A549 (cell line): ENCODE data around the gene ARHGAP23.

Experiments used
- CTCF ChIP-seq: fragments of >200 bp; sonication (Bioruptor Twin); formaldehyde crosslinking; IDR thresholded peaks from 3 replicates; pipeline ENCODE4 v1.5.1; 2016
- HMGXB4 ChIP-seq: fragments of 250-450 bp; sonication (Bioruptor Pico); IDR thresholded peaks from 2 replicates; pipeline ENCODE4 v1.5.0; 2021; ENCODE audit warnings: mild to moderate bottlenecking, moderate library complexity, borderline replicate concordance
- POLR2A ChIP-seq: IDR thresholded peaks from 2 replicates; pipeline ENCODE4 v1.6.1; 2012; ENCODE audit warnings: mild to moderate bottlenecking, low read length
- RAD21 ChIP-seq, 2 experiments: fragments of >200 bp in 1 of 2; sonication (Bioruptor Twin) in 1 of 2; formaldehyde crosslinking in 1 of 2; IDR thresholded peaks in 1 of 2; conservative IDR thresholded peaks in 1 of 2; 2 replicates in 1 of 2; 3 replicates in 1 of 2; pipeline ENCODE4 v1.6.1; 2012 to 2018; ENCODE audit warnings: inconsistent platforms in 1 of 2
- USF2 ChIP-seq: fragments of 450-650 bp; IDR thresholded peaks from 2 replicates; pipeline ENCODE4 v1.6.1; 2014; ENCODE audit warnings: antibody characterized with exemption

GRCh38 chr17:38544839-38545209 lies 116.6 kb downstream of the ARHGAP23 start:
- TF ChIP-seq POLR2A: no peak
- no peak for TF ChIP-seq HMGXB4
- no peak for TF ChIP-seq RAD21 (conservative IDR thresholded peaks at IDR 0.05 in 1 of 2, IDR thresholded peaks at IDR 0.05 in 1 of 2)
- TF ChIP-seq CTCF: no peak
- TF ChIP-seq USF2: no peak
